Fibroblast of lung (primary cell): ENCODE results near the gene FAXC. TPM values are rescaled to one million over a fixed set of nuclear protein-coding genes. Genes with fewer than 3 reads are reported as not detected.

ENCODE experiments used
- DNase-seq, 2 donors: peaks; one replicate each; pipeline versions ENCODE4 v3.0.0 to v3.0.0-alpha.2; 2010; ENCODE audit warnings: low read depth in 2 of 2
- H2AFZ ChIP-seq: 2 replicates; pipeline ENCODE4 v1.5.1; 2012; ENCODE audit warnings: low read length, control low read depth, inconsistent platforms
- H3K27ac ChIP-seq: 2 replicates; pipeline ENCODE4 v1.5.1; 2011; ENCODE audit warnings: low read length, control low read depth; ENCODE audit not compliant: insufficient read depth
- H3K27me3 ChIP-seq: 2 replicates; pipeline ENCODE4 v1.5.1; 2011; ENCODE audit warnings: mild to moderate bottlenecking, low read length; ENCODE audit not compliant: control insufficient read depth, insufficient read depth
- H3K36me3 ChIP-seq: 2 replicates; pipeline ENCODE4 v1.5.1; 2011; ENCODE audit warnings: low read length; ENCODE audit not compliant: control insufficient read depth, insufficient read depth
- H3K4me1 ChIP-seq: 2 replicates; pipeline ENCODE4 v1.5.1; 2011; ENCODE audit warnings: low read length; ENCODE audit not compliant: control insufficient read depth, insufficient read depth; ENCODE audit errors: extremely low read depth
- H3K4me2 ChIP-seq: 2 replicates; pipeline ENCODE4 v1.5.1; 2011; ENCODE audit warnings: low read length, control low read depth; ENCODE audit not compliant: insufficient read depth; ENCODE audit errors: extremely low read depth
- H3K4me3 ChIP-seq, 4 experiments: fragments of 200-600 bp in 1 of 4; sonication (generic) in 1 of 4; replicated peaks in 1 of 4; 2 replicates each; pipeline ENCODE4 v1.5.1; 2011 to 2016; ENCODE audit warnings: low read length in 4 of 4, low read depth in 3 of 4, mild to moderate bottlenecking in 3 of 4, control low read depth in 2 of 4, inconsistent platforms in 1 of 4, mixed read lengths in 1 of 4; ENCODE audit not compliant: insufficient read depth in 1 of 4; ENCODE audit errors: control extremely low read depth in 1 of 4
- H3K79me2 ChIP-seq: 2 replicates; pipeline ENCODE4 v1.5.1; 2012; ENCODE audit warnings: mild to moderate bottlenecking, low read length, inconsistent platforms; ENCODE audit not compliant: control insufficient read depth, insufficient read depth
- H3K9ac ChIP-seq: 2 replicates; pipeline ENCODE4 v1.5.1; 2011; ENCODE audit warnings: mild to moderate bottlenecking, low read length, control low read depth; ENCODE audit not compliant: insufficient read depth
- H3K9me3 ChIP-seq: 2 replicates; pipeline ENCODE4 v1.5.1; 2012; ENCODE audit warnings: low read depth, low read length; ENCODE audit not compliant: control insufficient read depth, insufficient read depth
- H4K20me1 ChIP-seq: 2 replicates; pipeline ENCODE4 v1.5.1; 2011; ENCODE audit warnings: low read length; ENCODE audit not compliant: control insufficient read depth, insufficient read depth; ENCODE audit errors: extremely low read depth
- CTCF ChIP-seq, 2 donors: IDR thresholded peaks in 1 of 2; conservative IDR thresholded peaks in 1 of 2; 1 replicate in 1 of 2; 2 replicates in 1 of 2; pipeline ENCODE4 v1.5.1; 2011 to 2012; ENCODE audit warnings: low read length in 2 of 2, control low read depth in 1 of 2, inconsistent platforms in 1 of 2, low read depth in 1 of 2, mild to moderate bottlenecking in 1 of 2
- EZH2 ChIP-seq: IDR thresholded peaks from 2 replicates; pipeline ENCODE4 v1.5.1; 2012; ENCODE audit warnings: low read length, control low read depth, mild to moderate bottlenecking; ENCODE audit errors: missing control alignments
- polyA plus RNA-seq, 2 donors: library from polyadenylated mRNA; depleted of rRNA in 1 of 2; stranded (reverse) in 1 of 2; unstranded in 1 of 2; fragments of >200 nt; gene quantifications; 2 replicates each; pipeline ENCODE4 v1.2.1, GENCODE V29; 2011 to 2012; ENCODE audit warnings: missing spikeins in 1 of 2
- total RNA-seq: library from RNA; depleted of rRNA; stranded (reverse); fragments of >200 nt; gene quantifications from 2 replicates; pipeline ENCODE4 v1.2.1, GENCODE V29; 2014

FAXC gene
- total and polyA plus RNA-seq, 2 donors (not counting 1 experiment from before 2014, with no cell fraction given): 0.17 to 2.7 TPM

GRCh38 chr6:99296261-99296660 lies 53.2 kb downstream of the FAXC start:
- no peak for DNase-seq
- Histone ChIP-seq H3K36me3 (no peaks in the 10 kb centered on the region), H2AFZ (no peak overlapping the region), H3K27ac (no peak overlapping the region), H3K4me1 (no peaks in the 10 kb centered on the region), H4K20me1 (no peaks in the 10 kb centered on the region), H3K27me3 (no peaks in the 10 kb centered on the region), H3K4me2 (no peak overlapping the region), H3K79me2 (no peaks in the 10 kb centered on the region), H3K4me3 (no peak overlapping the region), H3K9ac (no peak overlapping the region), H3K9me3 (no peaks in the 10 kb centered on the region)
- no peak for TF ChIP-seq EZH2
- no peak for TF ChIP-seq CTCF (conservative IDR thresholded peaks at IDR 0.05 in 1 of 2, IDR thresholded peaks at IDR 0.05 in 1 of 2; ENCODE audit: low read depth in 1 of 2, low read length in 2 of 2)

GRCh38 chr6:99295276-99295675 lies 54.2 kb downstream of the FAXC start:
- DNase-seq: no peak
- Histone ChIP-seq H3K4me1 (no peaks in the 10 kb centered on the region), H4K20me1 (no peaks in the 10 kb centered on the region), H3K27ac (no peak overlapping the region), H3K4me3 (no peak overlapping the region), H2AFZ (no peak overlapping the region), H3K27me3 (no peaks in the 10 kb centered on the region), H3K4me2 (no peak overlapping the region), H3K36me3 (no peaks in the 10 kb centered on the region), H3K79me2 (no peaks in the 10 kb centered on the region), H3K9me3 (no peaks in the 10 kb centered on the region), H3K9ac (no peak overlapping the region)
- TF ChIP-seq CTCF (conservative IDR thresholded peaks at IDR 0.05 in 1 of 2, IDR thresholded peaks at IDR 0.05 in 1 of 2; ENCODE audit: low read depth in 1 of 2, low read length in 2 of 2) (no peak), EZH2 (no peak)

- Histone ChIP-seq H3K9me3 (no peaks in the 10 kb centered on the region), H3K36me3 (no peaks in the 10 kb centered on the region), H3K9ac (no peak overlapping the region), H4K20me1 (no peaks in the 10 kb centered on the region), H3K4me2 (no peak overlapping the region), H3K27me3 (no peaks in the 10 kb centered on the region), H2AFZ (no peak overlapping the region), H3K79me2 (no peaks in the 10 kb centered on the region), H3K4me1 (no peaks in the 10 kb centered on the region), H3K4me3 (no peak overlapping the region), H3K27ac (no peak overlapping the region)
- no peak for DNase-seq
- TF ChIP-seq CTCF (conservative IDR thresholded peaks at IDR 0.05 in 1 of 2, IDR thresholded peaks at IDR 0.05 in 1 of 2; ENCODE audit: low read depth in 1 of 2, low read length in 2 of 2) (no peak), EZH2 (no peak)
Observed at GRCh38 chr6:99294786-99295185, 54.7 kb downstream of the FAXC start.
